HL-60 (cell line): ENCODE measurements around the gene PKIB.

Experiments
- CTCF ChIP-seq: IDR thresholded peaks from one replicate; pipeline ENCODE4 v1.5.1; 2011; ENCODE audit warnings: low read length, control low read depth, inconsistent platforms; ENCODE audit not compliant: insufficient read depth
- GABPA ChIP-seq: IDR thresholded peaks from 2 replicates; pipeline ENCODE4 v1.6.1; 2012; ENCODE audit warnings: low read depth
- POLR2AphosphoS5 ChIP-seq: IDR thresholded peaks from 2 replicates; pipeline ENCODE4 v1.6.1; 2012; ENCODE audit warnings: low read depth
- REST ChIP-seq: IDR thresholded peaks from 2 replicates; pipeline ENCODE4 v1.6.1; 2012; ENCODE audit warnings: low read depth; ENCODE audit not compliant: insufficient replicate concordance
- SPI1 ChIP-seq: IDR thresholded peaks from 2 replicates; pipeline ENCODE4 v1.6.1; 2012; ENCODE audit warnings: low read depth, mild to moderate bottlenecking, borderline replicate concordance

GRCh38 chr6:122736163-122736562 is 126.0 kb downstream of the PKIB start:
- TF ChIP-seq CTCF (no peak), POLR2AphosphoS5 (no peak), REST (no peak), GABPA (no peak), SPI1 (no peak)
